ENCODE data around the gene PADI4.

DNA sequence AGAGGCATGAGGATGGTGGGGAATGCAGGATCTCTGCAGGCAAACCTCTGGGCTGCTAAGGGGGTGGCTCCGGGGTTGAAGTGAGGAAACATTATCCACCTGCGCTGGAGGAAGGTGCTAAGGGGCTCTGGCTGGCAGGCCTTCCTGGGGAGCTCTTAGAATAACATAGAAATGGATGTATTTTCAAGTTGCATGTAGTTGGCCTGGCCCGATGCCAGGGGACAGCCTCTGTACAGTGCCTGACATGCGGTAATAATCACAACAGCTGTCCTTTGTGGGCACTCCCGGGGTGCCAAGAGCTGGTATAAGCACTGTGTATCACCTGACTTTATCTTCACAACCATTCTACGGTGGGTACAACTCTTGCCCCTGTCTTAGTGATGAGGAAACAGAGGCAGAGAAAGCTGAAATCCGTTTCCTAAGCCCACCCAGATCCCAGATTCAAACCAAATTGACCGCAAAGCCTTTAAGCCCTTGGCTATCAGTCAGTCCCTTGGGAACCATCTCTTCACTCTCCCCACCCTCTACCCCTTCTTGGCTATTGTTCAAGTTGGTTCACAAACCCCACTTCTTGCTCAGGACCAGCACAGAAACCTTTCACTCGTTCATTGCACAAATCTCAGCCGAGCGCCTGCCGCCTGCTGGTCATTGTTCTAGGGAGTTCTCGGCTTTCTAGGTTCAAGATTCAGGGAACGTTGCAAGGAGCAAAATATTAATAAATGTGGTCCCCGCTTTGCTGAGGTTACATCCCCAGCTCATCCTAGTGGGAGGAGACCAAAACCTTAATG is 30.9 kb downstream of the PADI4 start:
- TF ChIP-seq POLR2A (IDR thresholded peaks at IDR 0.05; ENCODE audit: low read depth, low read length): no peak
- no peak for TF ChIP-seq POLR2AphosphoS5 (IDR thresholded peaks at IDR 0.05; ENCODE audit: low read depth, low read length)
- TF ChIP-seq TAF1 (IDR thresholded peaks at IDR 0.05; ENCODE audit: low read depth, low read length): no peak
- no peak for TF ChIP-seq POU2F2 (IDR thresholded peaks at IDR 0.05; ENCODE audit: low read depth, low read length)
- no peak for TF ChIP-seq PAX5 (IDR thresholded peaks at IDR 0.05; ENCODE audit: insufficient read depth, low read length, severe bottlenecking)

Data from GM12891 (cell line).